Occipital lobe (tissue), 2 donors: ENCODE measurements around the gene ZNF768. TPM values are rescaled to one million over a fixed set of nuclear protein-coding genes. Genes with fewer than 3 reads are reported as not detected.

ENCODE experiments used
- small RNA-seq: library from RNA; depleted of rRNA; stranded (forward); fragments of <200 nt; gene quantifications from one replicate; pipeline ENCODE3, GENCODE V24; 2014
- total RNA-seq: library from RNA; depleted of rRNA; stranded (reverse); fragments of >200 nt; gene quantifications from one replicate; pipeline ENCODE4 v1.2.3, GENCODE V29; 2014

The ZNF768 gene
- total RNA-seq, 1 donor from 2014 or later: 28.4 TPM

Small RNA genes within 50 kb of the gene (small RNA-seq; reads per million reads assigned to genes)
- gene MIR4518 (not detected), gene RNU7-61P (not detected)

Other genes starting within 250 kb of the ZNF768 start
- gene CD2BP2, start 171.3 kb downstream of the ZNF768 start, total RNA-seq: 39.8 TPM
- gene TBC1D10B, start 156.1 kb downstream of the ZNF768 start, total RNA-seq: 25.6 TPM
- gene MYL11, start 151.8 kb downstream of the ZNF768 start, total RNA-seq: 6.1 TPM
- gene SEPTIN1, start 144.0 kb downstream of the ZNF768 start, total RNA-seq: under 0.01 TPM
- gene ZNF48, start 131.1 kb downstream of the ZNF768 start, total RNA-seq: 32.0 TPM
- 6.9 TPM for gene ZNF771, start 119.0 kb downstream of the ZNF768 start, total RNA-seq
- 29.8 TPM for gene DCTPP1, start 96.5 kb downstream of the ZNF768 start, total RNA-seq
- 12.3 TPM for gene SEPHS2, start 80.7 kb downstream of the ZNF768 start, total RNA-seq
- 1.1 TPM for gene ITGAL, start 53.8 kb downstream of the ZNF768 start, total RNA-seq
- 12.6 TPM for gene ZNF747, start 8.3 kb upstream of the ZNF768 start, total RNA-seq
- gene ZNF764, start 31.8 kb upstream of the ZNF768 start, total RNA-seq: 6.9 TPM
- 5.9 TPM for gene ZNF688, start 45.1 kb upstream of the ZNF768 start, total RNA-seq
- 16.1 TPM for gene ZNF785, start 59.1 kb upstream of the ZNF768 start, total RNA-seq
- gene ZNF689, start 83.8 kb upstream of the ZNF768 start, total RNA-seq: 8.9 TPM
- gene PRR14, start 124.4 kb upstream of the ZNF768 start, total RNA-seq: 9.2 TPM
- gene FBRS, start 131.9 kb upstream of the ZNF768 start, total RNA-seq: 11.5 TPM
- gene SRCAP, start 172.6 kb upstream of the ZNF768 start, total RNA-seq: 21.7 TPM
- gene PHKG2, start 221.9 kb upstream of the ZNF768 start, total RNA-seq: 12.0 TPM
- gene CFAP119, start 235.5 kb upstream of the ZNF768 start, total RNA-seq: 1.6 TPM
- gene RNF40, start 235.8 kb upstream of the ZNF768 start, total RNA-seq: 80.0 TPM